Islet precursor cell (in vitro differentiated cells): ENCODE measurements around the gene JMJD8.

Experiments
- DNase-seq: peaks from one replicate; pipeline ENCODE4 v3.0.0-alpha.2; 2018

The JMJD8 gene

GRCh38 chr16:721765-722540 lies 37.8 kb upstream of the JMJD8 start:
- DNase-seq, result no peak

GRCh38 chr16:720990-721764 lies 37.0 kb upstream of the JMJD8 start, which contains the start of gene ANTKMT:
TSS of gene ANTKMT (plus strand) at chr16:721146. CDS start at chr16:721275, 129 bp downstream.
- peak; percentile 92 for DNase-seq

- DNase-seq, result peak; percentile 92
These were observed 36.4 kb upstream of the JMJD8 start for GRCh38 chr16:720447-720989.

- no peak for DNase-seq
These were observed 35.8 kb upstream of the JMJD8 start for GRCh38 chr16:719815-720446.

- no peak for DNase-seq
These were observed 34.8 kb upstream of the JMJD8 start for GRCh38 chr16:718922-719321.

GRCh38 chr16:718389-718788 lies 34.3 kb upstream of the JMJD8 start:
- DNase-seq, result no peak

- no peak for DNase-seq
These were observed 33.5 kb upstream of the JMJD8 start for GRCh38 chr16:717450-718245.

GRCh38 chr16:716768-717325 lies 32.7 kb upstream of the JMJD8 start:
- no peak for DNase-seq

GRCh38 chr16:716200-716568 lies 32.0 kb upstream of the JMJD8 start:
- DNase-seq, result no peak

GRCh38 chr16:715477-716199 lies 31.5 kb upstream of the JMJD8 start:
- no peak for DNase-seq

- peak; percentile 92 for DNase-seq
These were observed 30.7 kb upstream of the JMJD8 start, which contains the start of gene METRN for GRCh38 chr16:714558-715476. TSS of gene METRN (plus strand) at chr16:715118. CDS start at chr16:715290, 172 bp downstream.

GRCh38 chr16:714079-714478 lies 29.9 kb upstream of the JMJD8 start:
- DNase-seq, result peak; percentile 81

GRCh38 chr16:712740-713250 lies 28.7 kb upstream of the JMJD8 start:
- peak; percentile 98 for DNase-seq

GRCh38 chr16:711548-712320 lies 27.6 kb upstream of the JMJD8 start:
- DNase-seq, result peak; percentile 89

- DNase-seq, result no peak
These were observed 26.9 kb upstream of the JMJD8 start for GRCh38 chr16:711084-711483.

- no peak for DNase-seq
These were observed 26.5 kb upstream of the JMJD8 start for GRCh38 chr16:710500-711075.

- peak; percentile 80 for DNase-seq
These were observed 25.7 kb upstream of the JMJD8 start for GRCh38 chr16:709566-710499.

- no peak for DNase-seq
These were observed 24.8 kb upstream of the JMJD8 start for GRCh38 chr16:708959-709358.
